Stimulated activated CD8-positive, alpha-beta memory T cell treated with anti-CD3 and anti-CD28 coated beads, Interleukin-12 subunit alpha, Interleukin-12 subunit beta, amount 100 ng/mL, for 4 hours (primary cell): Measurements from ENCODE around the gene CACUL1.

Experiments used
- DNase-seq: peaks from one replicate; pipeline ENCODE4 v3.0.0-alpha.2; 2020; ENCODE audit warnings: low read depth

CACUL1 gene

GRCh38 chr10:118732245-118733165, 22.3 kb downstream of the CACUL1 start:
- DNase-seq, result no peak

GRCh38 chr10:118730756-118731456, 23.9 kb downstream of the CACUL1 start:
- DNase-seq, result no peak

GRCh38 chr10:118729641-118730258, 25.0 kb downstream of the CACUL1 start:
- DNase-seq, result no peak

DNA sequence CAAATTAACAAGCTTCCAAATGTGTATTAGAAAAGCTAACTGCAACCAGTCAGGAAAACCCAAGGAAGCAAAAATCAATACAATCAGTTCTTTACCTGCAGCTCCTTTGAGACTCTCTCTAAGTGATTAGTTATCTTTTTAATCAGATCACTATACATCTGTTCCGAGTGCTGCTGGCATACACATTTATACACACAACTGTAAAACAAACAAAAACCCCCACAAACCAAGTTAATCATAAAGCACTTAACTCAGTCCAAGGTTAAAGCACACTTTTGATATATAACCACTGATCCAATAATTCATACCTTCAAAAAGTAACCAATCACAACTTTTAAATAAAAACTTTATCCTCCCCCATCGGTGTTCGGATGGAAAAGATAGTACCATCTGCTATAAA, 25.6 kb downstream of the CACUL1 start:
- no peak for DNase-seq

DNA sequence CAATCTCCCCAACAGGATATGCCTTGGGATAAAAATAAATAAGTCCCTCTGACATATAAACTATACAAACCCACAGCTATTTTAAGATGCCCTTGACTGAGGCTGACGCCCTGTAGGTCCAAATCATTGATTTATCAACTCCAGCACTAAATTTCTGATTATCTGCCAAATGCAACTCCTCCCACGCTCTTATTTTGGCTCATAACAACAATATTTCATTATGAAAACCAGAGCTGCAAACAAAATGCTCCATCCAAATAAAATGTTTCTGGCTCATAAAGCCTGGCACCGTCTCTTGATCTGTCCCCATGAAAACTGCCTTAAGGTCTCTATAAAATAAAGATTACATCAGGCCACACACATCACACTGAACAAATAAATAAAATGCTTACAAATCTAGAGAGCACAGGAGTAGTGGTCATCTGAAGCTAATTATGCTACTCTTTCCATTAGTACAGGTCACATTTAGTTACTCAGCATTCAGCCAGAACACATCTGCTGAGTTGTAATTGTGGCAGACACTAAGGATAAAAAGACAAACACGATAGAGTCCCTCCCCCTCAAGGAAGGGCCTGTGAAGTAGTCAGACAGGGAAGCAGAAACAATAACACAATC, 28.8 kb downstream of the CACUL1 start:
- no peak for DNase-seq

GRCh38 chr10:118723466-118723865, 31.3 kb downstream of the CACUL1 start:
- DNase-seq, result no peak

DNA sequence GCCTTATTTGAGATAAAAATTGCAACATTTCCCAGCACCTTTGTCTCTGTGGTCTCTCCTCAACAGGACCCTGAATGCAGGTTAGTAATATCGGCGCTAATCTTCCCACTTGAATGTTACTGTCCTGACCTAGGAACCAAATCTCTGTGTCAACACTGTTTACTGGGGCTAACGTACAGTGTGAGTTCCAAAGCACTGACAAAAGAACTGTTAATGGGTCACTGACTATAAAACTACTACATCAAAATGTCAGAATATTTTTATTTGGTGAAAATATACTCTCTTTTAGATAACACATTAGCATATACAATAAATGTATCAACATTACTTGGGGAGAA, 33.3 kb downstream of the CACUL1 start:
- no peak for DNase-seq

- no peak for DNase-seq
Observed at GRCh38 chr10:118720685-118721538, 33.9 kb downstream of the CACUL1 start.

- DNase-seq, result no peak
Observed at GRCh38 chr10:118714366-118714765, 40.4 kb downstream of the CACUL1 start.

- DNase-seq, result no peak
Observed at GRCh38 chr10:118712930-118713634, 41.7 kb downstream of the CACUL1 start.

GRCh38 chr10:118712080-118712479, 42.7 kb downstream of the CACUL1 start:
- no peak for DNase-seq

- no peak for DNase-seq
Observed at GRCh38 chr10:118710487-118710886, 44.3 kb downstream of the CACUL1 start.

DNA sequence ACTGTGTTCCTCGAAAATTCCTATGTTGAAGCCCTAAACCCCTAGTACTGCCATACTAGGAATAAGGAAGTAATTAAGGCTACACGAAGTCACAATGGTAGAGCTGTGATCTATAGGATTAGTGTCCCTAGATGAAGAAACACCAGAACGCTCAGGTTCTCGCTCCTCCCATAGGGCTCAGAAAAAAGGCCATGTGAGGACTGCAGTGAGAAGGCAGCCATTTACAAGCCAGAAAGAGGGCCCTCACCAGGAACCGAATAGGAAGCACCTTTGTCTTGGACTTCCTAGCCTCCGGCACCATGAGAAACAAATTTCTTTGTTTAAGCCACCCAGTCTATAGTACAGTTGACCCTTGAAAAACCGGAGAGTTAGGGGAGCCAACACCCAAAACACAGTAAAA, 46.2 kb downstream of the CACUL1 start:
- no peak for DNase-seq

- no peak for DNase-seq
Observed at GRCh38 chr10:118704711-118705110, 50.1 kb downstream of the CACUL1 start.

GRCh38 chr10:118701529-118702323, 53.0 kb downstream of the CACUL1 start:
- no peak for DNase-seq

GRCh38 chr10:118698421-118698820, 56.3 kb downstream of the CACUL1 start:
- peak; percentile 62 for DNase-seq

- DNase-seq, result no peak
Observed at GRCh38 chr10:118694848-118695247, 59.9 kb downstream of the CACUL1 start.

- DNase-seq, result no peak
Observed at GRCh38 chr10:118692872-118693271, 61.9 kb downstream of the CACUL1 start.

- no peak for DNase-seq
Observed at GRCh38 chr10:118689070-118689858, 65.5 kb downstream of the CACUL1 start.
